Activated CD8-positive, alpha-beta memory T cell treated with anti-CD3 and anti-CD28 coated beads, Interleukin-2, amount 50 U/mL, for 48 hours (primary cell): ENCODE results near the gene TEAD1.

ENCODE experiments used
- DNase-seq: peaks from one replicate; pipeline ENCODE4 v3.0.0-alpha.2; 2020

Gene TEAD1

GRCh38 chr11:12817681-12818332 is 143.6 kb downstream of the TEAD1 start:
- DNase-seq, result no peak

- DNase-seq, result no peak
Measured at GRCh38 chr11:12818333-12819015, 144.3 kb downstream of the TEAD1 start.

- no peak for DNase-seq
Measured at GRCh38 chr11:12822392-12823022, 148.3 kb downstream of the TEAD1 start.

- no peak for DNase-seq
Measured at GRCh38 chr11:12824281-12825041, 150.2 kb downstream of the TEAD1 start.

- DNase-seq, result no peak
Measured at GRCh38 chr11:12826441-12826840, 152.2 kb downstream of the TEAD1 start.

- DNase-seq, result no peak
Measured at GRCh38 chr11:12827369-12827768, 153.1 kb downstream of the TEAD1 start.

- no peak for DNase-seq
Measured at GRCh38 chr11:12827929-12828812, 153.9 kb downstream of the TEAD1 start.

- DNase-seq, result no peak
Measured at GRCh38 chr11:12829131-12829530, 154.9 kb downstream of the TEAD1 start.

GRCh38 chr11:12829540-12830314 is 155.5 kb downstream of the TEAD1 start:
- DNase-seq, result no peak

- no peak for DNase-seq
Measured at GRCh38 chr11:12831471-12832202, 157.4 kb downstream of the TEAD1 start.

GRCh38 chr11:12832480-12833224 is 158.4 kb downstream of the TEAD1 start:
- DNase-seq, result no peak

- DNase-seq, result no peak
Measured at GRCh38 chr11:12834166-12834565, 159.9 kb downstream of the TEAD1 start.

GRCh38 chr11:12834630-12835029 is 160.4 kb downstream of the TEAD1 start:
- no peak for DNase-seq

GRCh38 chr11:12835286-12835685 is 161.1 kb downstream of the TEAD1 start:
- DNase-seq, result no peak

- DNase-seq, result no peak
Measured at GRCh38 chr11:12838463-12839123, 164.4 kb downstream of the TEAD1 start.

GRCh38 chr11:12840871-12841660 is 166.8 kb downstream of the TEAD1 start:
- no peak for DNase-seq

- no peak for DNase-seq
Measured at GRCh38 chr11:12841946-12842630, 167.9 kb downstream of the TEAD1 start.
